ENCODE data around the gene HBQ1.
"Not testable (repeated sequence)": the region's sequence is repeated elsewhere in the genome, so short reads cannot be mapped to it uniquely, and the experiment has no call there.

DNA sequence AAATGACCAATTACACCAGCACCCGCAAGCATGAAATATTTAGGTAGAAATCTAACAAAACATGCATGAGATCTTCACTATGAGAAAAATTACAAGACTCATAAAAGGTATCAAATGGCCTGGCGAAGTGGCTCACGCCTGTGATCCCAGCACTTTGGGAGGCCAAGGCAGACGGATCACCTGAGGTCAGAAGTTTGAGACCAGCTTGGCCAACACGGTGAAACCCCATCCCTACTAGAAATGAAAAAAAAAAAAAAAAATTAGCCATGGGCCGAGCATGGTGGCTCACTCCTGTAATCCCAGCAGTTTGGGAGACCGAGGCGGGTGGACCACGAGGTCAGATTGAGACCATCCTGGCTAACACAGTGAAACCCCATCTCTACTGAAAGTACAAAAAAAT, 23.8 kb downstream of the HBQ1 start:
- TF ChIP-seq, protein P1, sequence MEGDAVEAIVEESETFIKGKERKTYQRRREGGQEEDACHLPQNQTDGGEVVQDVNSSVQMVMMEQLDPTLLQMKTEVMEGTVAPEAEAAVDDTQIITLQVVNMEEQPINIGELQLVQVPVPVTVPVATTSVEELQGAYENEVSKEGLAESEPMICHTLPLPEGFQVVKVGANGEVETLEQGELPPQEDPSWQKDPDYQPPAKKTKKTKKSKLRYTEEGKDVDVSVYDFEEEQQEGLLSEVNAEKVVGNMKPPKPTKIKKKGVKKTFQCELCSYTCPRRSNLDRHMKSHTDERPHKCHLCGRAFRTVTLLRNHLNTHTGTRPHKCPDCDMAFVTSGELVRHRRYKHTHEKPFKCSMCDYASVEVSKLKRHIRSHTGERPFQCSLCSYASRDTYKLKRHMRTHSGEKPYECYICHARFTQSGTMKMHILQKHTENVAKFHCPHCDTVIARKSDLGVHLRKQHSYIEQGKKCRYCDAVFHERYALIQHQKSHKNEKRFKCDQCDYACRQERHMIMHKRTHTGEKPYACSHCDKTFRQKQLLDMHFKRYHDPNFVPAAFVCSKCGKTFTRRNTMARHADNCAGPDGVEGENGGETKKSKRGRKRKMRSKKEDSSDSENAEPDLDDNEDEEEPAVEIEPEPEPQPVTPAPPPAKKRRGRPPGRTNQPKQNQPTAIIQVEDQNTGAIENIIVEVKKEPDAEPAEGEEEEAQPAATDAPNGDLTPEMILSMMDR (IDR thresholded peaks at IDR 0.05; ENCODE audit: low read length), result not testable (repeated sequence)
- not testable (repeated sequence) for TF ChIP-seq EZH2 (IDR thresholded peaks at IDR 0.05; ENCODE audit: borderline replicate concordance, low read length)

Data from OCI-LY1 (cell line).